ENCODE measurements around the gene FAU. TPM values are rescaled to one million over a fixed set of nuclear protein-coding genes. Genes with fewer than 3 reads are reported as not detected.
A peak's percentile ranks its signal among the peaks of the same experiment; 100 is the strongest.

FAU gene
- total and polyA plus RNA-seq, 2 donors: 1,067 to 1,132 TPM

DNA sequence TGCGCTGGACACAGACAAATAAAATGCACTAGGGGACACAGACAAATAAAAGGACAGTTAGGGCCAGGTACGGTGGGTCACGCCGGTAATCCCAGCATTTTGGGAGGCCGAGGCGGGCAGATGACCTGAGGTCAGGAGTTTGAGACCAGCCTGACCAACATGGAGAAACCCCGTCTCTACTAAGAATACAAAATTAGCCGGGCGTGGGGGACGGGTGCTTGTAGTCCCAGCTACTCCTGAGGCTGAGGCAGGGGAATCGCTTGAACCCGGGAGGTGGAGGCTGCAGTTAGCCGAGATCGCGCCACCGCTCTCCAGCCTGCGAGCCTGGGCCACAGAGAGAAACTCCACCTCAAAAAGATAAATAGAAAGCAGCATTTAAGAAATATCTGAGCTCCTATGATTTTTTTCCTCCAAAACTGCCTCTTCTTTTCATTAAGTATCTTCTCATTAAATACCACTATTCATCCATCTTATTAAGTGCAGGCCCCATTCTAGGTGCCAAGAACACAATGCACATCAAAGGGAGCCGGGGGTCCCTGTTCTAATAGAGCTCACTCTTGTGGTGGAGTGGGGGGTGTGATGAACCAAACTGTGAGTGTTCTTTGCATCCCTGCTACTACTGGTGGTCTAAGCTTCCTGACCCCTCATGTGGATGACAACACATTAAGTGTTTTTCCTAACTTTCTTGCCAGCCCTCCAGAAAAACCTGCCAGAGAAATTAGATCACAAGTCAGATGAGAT, 3.7 kb downstream of the FAU start:
- WGBS: 95% methylated on average over 18 of the region's 18 CpGs
- Histone ChIP-seq H3K4me1 (ENCODE audit: control insufficient read depth in 2 of 2, insufficient read depth in 2 of 2, low read length in 2 of 2) (peaks cover 20 to 51% of the 10 kb centered on the region in 2 donors), H3K9me3 (ENCODE audit: control insufficient read depth in 2 of 2, insufficient read depth in 1 of 2, low read length in 1 of 2) (peaks cover 0 to 3% of the 10 kb centered on the region in 2 donors), H3K27ac (ENCODE audit: low read depth in 1 of 2, low read length in 1 of 2) (peak overlapping the region in 1 of 2 donors; percentile 71), H3K27me3 (ENCODE audit: control insufficient read depth in 2 of 2, insufficient read depth in 1 of 2, low read length in 1 of 2) (no peaks in the 10 kb centered on the region), H3K4me3 (ENCODE audit: low read length in 2 of 2) (no peak overlapping the region), H3K36me3 (ENCODE audit: control insufficient read depth in 2 of 2, insufficient read depth in 2 of 2, low read length in 1 of 2) (peaks cover 30 to 46% of the 10 kb centered on the region in 2 donors)
- no peak for DNase-seq (ENCODE audit: low read depth in 6 of 9, low spot score in 9 of 9)

DNA sequence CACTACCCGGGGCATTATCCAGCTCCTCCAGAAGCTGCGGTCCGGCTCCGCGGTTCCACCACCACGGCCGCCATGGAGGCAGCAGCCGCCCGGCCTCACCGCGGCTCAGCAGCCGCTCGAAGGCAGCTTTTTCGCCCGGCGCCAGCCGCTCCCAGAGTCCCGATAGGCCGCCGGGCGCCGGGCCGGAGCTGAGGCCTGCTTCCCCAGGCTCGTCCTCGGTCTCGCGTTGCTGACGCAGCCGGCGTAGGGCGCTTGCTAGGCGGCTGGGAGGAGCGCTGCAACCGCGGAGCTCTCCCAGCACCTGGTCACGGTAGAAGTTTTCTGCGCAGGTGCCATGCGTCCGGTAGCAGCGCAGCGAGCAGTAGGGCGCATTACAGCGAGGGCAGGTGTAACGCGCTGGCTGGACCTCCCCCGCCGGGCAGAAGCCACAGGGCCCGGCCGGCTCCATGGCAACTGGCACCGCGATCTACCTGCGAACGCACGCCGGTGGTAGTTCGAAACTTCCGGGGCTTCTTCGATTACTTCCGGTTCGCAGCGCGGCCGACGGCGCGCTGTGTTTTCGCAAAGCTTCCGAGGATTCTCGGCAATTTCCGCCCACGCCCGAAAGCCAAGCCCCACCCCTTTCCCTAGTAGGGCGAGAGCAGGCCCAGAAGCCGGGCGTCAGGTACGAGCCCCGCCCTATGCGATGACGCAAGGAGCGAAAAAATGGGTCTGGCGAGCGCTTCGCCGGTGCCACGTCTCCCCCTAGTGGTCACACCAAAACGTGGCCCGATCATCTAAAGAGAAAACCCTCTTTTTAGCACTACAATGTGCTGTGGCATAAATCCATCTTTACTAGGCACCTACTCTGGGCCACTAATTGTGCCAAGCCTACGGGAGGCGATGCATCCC, 4.5 kb downstream of the FAU start, which contains the start of gene ZNHIT2:
TSS of gene ZNHIT2 (minus strand) at position 496 of the 891 bp plus-strand sequence. CDS start at position 448, 48 bp downstream.
- H3K27ac ChIP-seq (ENCODE audit: low read depth in 1 of 2, low read length in 1 of 2): peak within 1 kb of the TSS; percentile 91 to 93
- H3K9me3 ChIP-seq (ENCODE audit: control insufficient read depth in 2 of 2, insufficient read depth in 1 of 2, low read length in 1 of 2): peaks cover 0 to 9% of the 10 kb centered on the region in 2 donors
- H3K4me1 ChIP-seq (ENCODE audit: control insufficient read depth in 2 of 2, insufficient read depth in 2 of 2, low read length in 2 of 2): peaks cover 21 to 50% of the 10 kb centered on the region in 2 donors
- peaks cover 30 to 46% of the 10 kb centered on the region in 2 donors for H3K36me3 ChIP-seq (ENCODE audit: control insufficient read depth in 2 of 2, insufficient read depth in 2 of 2, low read length in 1 of 2)
- under 1% methylated on average over 89 of the region's 89 CpGs for WGBS
- H3K27me3 ChIP-seq (ENCODE audit: control insufficient read depth in 2 of 2, insufficient read depth in 1 of 2, low read length in 1 of 2): peaks cover 0 to 3% of the 10 kb centered on the region in 2 donors
- peak within 1 kb of the TSS; percentile 71 to 85 for H3K4me3 ChIP-seq (ENCODE audit: low read length in 2 of 2)
- peak; percentile 97 to 100 (median 99) for DNase-seq (ENCODE audit: low read depth in 6 of 9, low spot score in 9 of 9)

DNA sequence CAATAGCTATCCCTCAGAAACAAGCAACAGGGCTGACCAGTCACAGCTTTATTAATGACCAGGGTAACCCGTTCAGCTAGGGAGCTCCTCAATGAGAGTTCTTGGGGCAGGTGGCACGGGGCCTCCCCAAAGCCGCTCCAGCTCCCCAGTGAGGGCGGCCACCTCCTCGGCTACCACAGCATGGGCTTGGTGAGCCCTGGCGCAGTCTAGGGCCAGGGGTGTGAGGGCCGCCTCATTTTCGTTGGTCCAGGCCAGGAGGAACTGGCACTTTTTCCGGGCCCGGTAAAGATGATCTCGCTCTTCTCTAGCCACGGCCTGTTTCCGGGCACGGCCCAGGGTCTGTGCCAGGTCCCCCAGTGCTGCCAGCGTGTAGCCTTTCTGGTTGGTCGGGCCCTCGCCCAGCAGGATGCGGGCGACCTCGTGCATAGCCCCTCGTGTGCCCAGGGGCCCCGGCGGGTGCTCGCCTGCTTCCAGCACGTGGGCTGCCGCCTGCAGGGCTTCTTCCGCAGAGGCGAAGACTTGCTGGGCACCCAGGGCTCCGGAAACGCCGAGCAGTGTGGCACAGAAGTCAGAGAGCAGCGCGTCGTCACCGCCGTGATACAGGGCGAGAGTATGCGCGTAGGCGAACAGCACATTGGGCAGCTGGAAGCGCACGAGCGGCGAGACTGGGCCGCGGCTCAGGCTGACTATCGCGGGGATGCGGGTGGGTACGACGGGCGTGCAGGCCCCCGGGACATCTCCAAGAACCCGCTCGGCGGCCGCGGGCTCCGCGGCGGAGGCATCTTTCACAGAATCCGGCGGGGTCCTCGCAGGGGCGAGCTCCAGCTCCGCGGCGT, 5.3 kb downstream of the FAU start:
- DNase-seq (ENCODE audit: low read depth in 6 of 9, low spot score in 9 of 9): peak in 3 of 9 donors; percentile 44 to 68 (median 60)
- peaks cover 0 to 3% of the 10 kb centered on the region in 2 donors for H3K27me3 ChIP-seq (ENCODE audit: control insufficient read depth in 2 of 2, insufficient read depth in 1 of 2, low read length in 1 of 2)
- H3K4me3 ChIP-seq (ENCODE audit: low read length in 2 of 2): peak overlapping the region; percentile 71 to 85
- 28% methylated on average over 68 of the region's 68 CpGs for WGBS
- H3K27ac ChIP-seq (ENCODE audit: low read depth in 1 of 2, low read length in 1 of 2): peak overlapping the region; percentile 91 to 93
- H3K9me3 ChIP-seq (ENCODE audit: control insufficient read depth in 2 of 2, insufficient read depth in 1 of 2, low read length in 1 of 2): peaks cover 0 to 12% of the 10 kb centered on the region in 2 donors
- H3K36me3 ChIP-seq (ENCODE audit: control insufficient read depth in 2 of 2, insufficient read depth in 2 of 2, low read length in 1 of 2): peaks cover 30 to 45% of the 10 kb centered on the region in 2 donors
- H3K4me1 ChIP-seq (ENCODE audit: control insufficient read depth in 2 of 2, insufficient read depth in 2 of 2, low read length in 2 of 2): peaks cover 25 to 57% of the 10 kb centered on the region in 2 donors

DNA sequence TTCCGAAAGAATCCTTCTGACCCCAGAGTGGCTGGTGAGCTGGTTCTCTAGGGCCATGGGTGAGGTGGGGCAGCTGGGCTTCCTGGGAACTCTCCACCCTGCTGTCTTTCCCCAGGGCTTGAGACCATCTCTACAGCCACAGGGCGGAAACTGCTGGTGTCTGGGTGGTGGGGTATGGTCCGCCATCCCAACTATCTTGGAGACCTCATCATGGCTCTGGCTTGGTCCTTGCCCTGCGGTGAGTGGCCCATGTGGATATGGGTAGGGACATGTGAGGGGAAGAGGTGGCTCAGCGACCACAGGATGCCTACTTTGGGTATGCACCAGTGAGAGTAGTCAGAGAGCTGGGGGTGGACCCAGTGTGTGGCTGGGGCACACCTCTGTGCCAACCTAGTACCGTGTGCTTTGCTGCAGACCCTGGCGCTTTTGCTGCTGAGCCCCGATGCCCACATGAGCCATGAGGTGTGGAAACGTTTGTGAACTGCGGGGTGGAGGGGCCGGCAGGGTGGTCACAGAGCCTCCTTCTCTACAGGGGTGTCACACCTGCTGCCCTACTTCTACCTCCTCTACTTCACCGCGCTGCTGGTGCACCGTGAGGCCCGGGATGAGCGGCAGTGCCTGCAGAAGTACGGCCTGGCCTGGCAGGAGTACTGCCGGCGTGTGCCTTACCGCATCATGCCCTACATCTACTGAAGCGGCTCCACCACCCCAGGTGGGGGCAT, 6.4 kb downstream of the FAU start:
- WGBS: 97% methylated on average over 21 of the region's 21 CpGs
- DNase-seq (ENCODE audit: low read depth in 6 of 9, low spot score in 9 of 9): no peak
- H3K27ac ChIP-seq (ENCODE audit: low read depth in 1 of 2, low read length in 1 of 2): no peak overlapping the region
- peaks cover 20 to 58% of the 10 kb centered on the region in 2 donors for H3K4me1 ChIP-seq (ENCODE audit: control insufficient read depth in 2 of 2, insufficient read depth in 2 of 2, low read length in 2 of 2)
- H3K4me3 ChIP-seq (ENCODE audit: low read length in 2 of 2): no peak overlapping the region
- H3K9me3 ChIP-seq (ENCODE audit: control insufficient read depth in 2 of 2, insufficient read depth in 1 of 2, low read length in 1 of 2): peaks cover 0 to 12% of the 10 kb centered on the region in 2 donors
- H3K36me3 ChIP-seq (ENCODE audit: control insufficient read depth in 2 of 2, insufficient read depth in 2 of 2, low read length in 1 of 2): peaks cover 27 to 42% of the 10 kb centered on the region in 2 donors
- peaks cover 0 to 3% of the 10 kb centered on the region in 2 donors for H3K27me3 ChIP-seq (ENCODE audit: control insufficient read depth in 2 of 2, insufficient read depth in 1 of 2, low read length in 1 of 2)

DNA sequence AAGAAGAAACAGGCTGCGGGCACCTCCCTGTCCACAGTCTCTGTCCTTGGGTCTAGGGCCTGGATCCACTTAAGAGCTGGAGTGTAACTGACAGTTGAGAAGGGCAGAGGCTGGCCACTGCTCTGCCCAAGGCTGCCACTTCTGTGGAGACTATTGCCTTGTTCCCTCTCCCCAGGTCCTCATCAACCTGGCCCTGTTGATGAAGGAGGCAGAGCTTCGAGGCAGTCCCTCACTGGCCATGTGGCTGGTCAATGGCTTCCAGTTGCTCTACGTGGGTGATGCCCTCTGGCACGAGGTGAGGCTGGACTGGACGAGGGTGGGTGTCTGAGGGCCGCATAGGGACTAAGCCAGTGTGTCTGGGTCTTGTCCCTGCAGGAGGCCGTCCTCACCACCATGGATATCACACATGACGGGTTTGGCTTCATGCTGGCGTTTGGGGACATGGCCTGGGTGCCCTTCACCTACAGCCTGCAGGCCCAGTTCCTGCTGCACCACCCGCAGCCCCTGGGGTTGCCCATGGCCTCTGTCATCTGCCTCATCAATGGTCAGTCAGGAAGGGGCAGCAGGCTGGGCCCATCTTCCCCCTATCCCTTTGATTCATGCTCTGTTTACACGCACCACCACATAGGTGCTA, 7.3 kb downstream of the FAU start:
- H3K27me3 ChIP-seq (ENCODE audit: control insufficient read depth in 2 of 2, insufficient read depth in 1 of 2, low read length in 1 of 2): peaks cover 0 to 3% of the 10 kb centered on the region in 2 donors
- H3K4me3 ChIP-seq (ENCODE audit: low read length in 2 of 2): no peak overlapping the region
- peaks cover 0 to 12% of the 10 kb centered on the region in 2 donors for H3K9me3 ChIP-seq (ENCODE audit: control insufficient read depth in 2 of 2, insufficient read depth in 1 of 2, low read length in 1 of 2)
- WGBS: 94% methylated on average over 11 of the region's 11 CpGs
- peaks cover 20 to 38% of the 10 kb centered on the region in 2 donors for H3K36me3 ChIP-seq (ENCODE audit: control insufficient read depth in 2 of 2, insufficient read depth in 2 of 2, low read length in 1 of 2)
- no peak overlapping the region for H3K27ac ChIP-seq (ENCODE audit: low read depth in 1 of 2, low read length in 1 of 2)
- DNase-seq (ENCODE audit: low read depth in 6 of 9, low spot score in 9 of 9): no peak
- peaks cover 21 to 60% of the 10 kb centered on the region in 2 donors for H3K4me1 ChIP-seq (ENCODE audit: control insufficient read depth in 2 of 2, insufficient read depth in 2 of 2, low read length in 2 of 2)

DNA sequence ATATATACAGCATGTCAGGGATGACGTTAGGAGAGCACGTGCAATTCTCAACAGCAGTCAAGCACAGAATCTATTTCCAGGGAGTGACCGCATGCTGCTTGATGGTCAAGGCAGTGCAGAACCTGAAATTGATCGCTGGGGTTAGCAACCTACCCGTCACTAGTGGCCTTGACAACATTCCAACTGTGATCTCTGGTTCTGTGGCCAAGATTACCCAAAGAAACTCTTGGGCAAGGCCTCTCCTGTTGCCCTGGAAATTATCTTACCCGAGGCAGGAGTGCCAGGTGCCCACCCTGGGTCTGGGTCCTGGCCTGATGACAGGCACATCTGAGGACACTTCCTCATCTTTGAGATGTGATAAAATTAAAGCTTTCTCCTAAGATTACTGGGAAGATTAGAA, 8.1 kb downstream of the FAU start:
- WGBS: 95% methylated on average over 6 of the region's 6 CpGs
- peaks cover 21 to 60% of the 10 kb centered on the region in 2 donors for H3K4me1 ChIP-seq (ENCODE audit: control insufficient read depth in 2 of 2, insufficient read depth in 2 of 2, low read length in 2 of 2)
- H3K9me3 ChIP-seq (ENCODE audit: control insufficient read depth in 2 of 2, insufficient read depth in 1 of 2, low read length in 1 of 2): peaks cover 0 to 12% of the 10 kb centered on the region in 2 donors
- no peak overlapping the region for H3K4me3 ChIP-seq (ENCODE audit: low read length in 2 of 2)
- peaks cover 0 to 3% of the 10 kb centered on the region in 2 donors for H3K27me3 ChIP-seq (ENCODE audit: control insufficient read depth in 2 of 2, insufficient read depth in 1 of 2, low read length in 1 of 2)
- peaks cover 20 to 43% of the 10 kb centered on the region in 2 donors for H3K36me3 ChIP-seq (ENCODE audit: control insufficient read depth in 2 of 2, insufficient read depth in 2 of 2, low read length in 1 of 2)
- DNase-seq (ENCODE audit: low read depth in 6 of 9, low spot score in 9 of 9): no peak
- H3K27ac ChIP-seq (ENCODE audit: low read depth in 1 of 2, low read length in 1 of 2): no peak overlapping the region

DNA sequence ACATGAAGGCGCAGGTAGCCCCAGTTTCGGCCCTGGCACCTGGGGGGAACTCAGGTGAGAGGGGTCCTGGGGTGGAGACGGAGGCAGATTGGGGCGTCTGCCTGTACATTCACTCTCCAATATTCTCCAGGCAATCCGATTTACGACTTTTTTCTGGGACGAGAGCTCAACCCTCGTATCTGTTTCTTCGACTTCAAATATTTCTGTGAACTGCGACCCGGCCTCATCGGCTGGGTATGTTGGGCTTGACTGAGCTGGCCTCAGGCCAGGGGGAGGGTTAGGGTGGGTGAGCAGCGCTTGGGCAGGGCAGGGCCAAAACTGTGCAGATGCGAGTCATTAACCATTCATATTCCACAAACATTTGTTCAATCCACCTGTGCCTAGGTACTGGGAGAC, 8.6 kb downstream of the FAU start:
- WGBS: 39% methylated on average over 14 of the region's 14 CpGs
- H3K4me1 ChIP-seq (ENCODE audit: control insufficient read depth in 2 of 2, insufficient read depth in 2 of 2, low read length in 2 of 2): peaks cover 21 to 60% of the 10 kb centered on the region in 2 donors
- H3K9me3 ChIP-seq (ENCODE audit: control insufficient read depth in 2 of 2, insufficient read depth in 1 of 2, low read length in 1 of 2): peaks cover 0 to 12% of the 10 kb centered on the region in 2 donors
- peak overlapping the region; percentile 86 to 93 for H3K27ac ChIP-seq (ENCODE audit: low read depth in 1 of 2, low read length in 1 of 2)
- peaks cover 0 to 3% of the 10 kb centered on the region in 2 donors for H3K27me3 ChIP-seq (ENCODE audit: control insufficient read depth in 2 of 2, insufficient read depth in 1 of 2, low read length in 1 of 2)
- DNase-seq (ENCODE audit: low read depth in 6 of 9, low spot score in 9 of 9): no peak
- H3K4me3 ChIP-seq (ENCODE audit: low read length in 2 of 2): peak overlapping the region; percentile 67 to 78
- peaks cover 23 to 41% of the 10 kb centered on the region in 2 donors for H3K36me3 ChIP-seq (ENCODE audit: control insufficient read depth in 2 of 2, insufficient read depth in 2 of 2, low read length in 1 of 2)
